Stimulated activated CD4-positive, alpha-beta T cell treated with anti-CD3 and anti-CD28 coated beads, Interleukin-4, amount 100 ng/mL, for 24 hours (primary cell): ENCODE measurements around the gene GPRASP3.
A peak's percentile ranks its signal among the peaks of the same experiment; 100 is the strongest.
"Not testable (repeated sequence)": the region's sequence is repeated elsewhere in the genome, so short reads cannot be mapped to it uniquely, and the experiment has no call there.

Experiments
- DNase-seq: peaks from one replicate; pipeline ENCODE4 v3.0.0-alpha.2; 2020

Gene GPRASP3

GRCh38 chrX:102720237-102721168 is at the start of gene GPRASP3:
Gene GPRASP3, plus strand, starts transcription at chrX:102720743. Its CDS starts 28,253 bp downstream, at chrX:102748996.
- peak; percentile 80 for DNase-seq

GRCh38 chrX:102672856-102673255 is 47.7 kb upstream of the GPRASP3 start:
- no peak for DNase-seq

- not testable (repeated sequence) for DNase-seq
Observed at GRCh38 chrX:102677479-102677878, 43.1 kb upstream of the GPRASP3 start.

GRCh38 chrX:102684772-102685520 is 35.6 kb upstream of the GPRASP3 start:
- DNase-seq, result no peak

GRCh38 chrX:102694749-102695148 is 25.8 kb upstream of the GPRASP3 start:
- DNase-seq, result no peak

- no peak for DNase-seq
Observed at GRCh38 chrX:102696306-102696705, 24.2 kb upstream of the GPRASP3 start.

- no peak for DNase-seq
Observed at GRCh38 chrX:102697494-102697893, 23.0 kb upstream of the GPRASP3 start.

GRCh38 chrX:102708900-102709299 is 11.6 kb upstream of the GPRASP3 start:
- no peak for DNase-seq

- DNase-seq, result no peak
Observed at GRCh38 chrX:102711872-102712215, 8.7 kb upstream of the GPRASP3 start.

- DNase-seq, result peak; percentile 3
Observed at GRCh38 chrX:102712216-102712966, 8.2 kb upstream of the GPRASP3 start, which contains the start of gene GPRASP2. Gene GPRASP2, plus strand, starts transcription at chrX:102712448. Its CDS starts 2,422 bp downstream, at chrX:102714870.

- DNase-seq, result peak; percentile 4
Observed at GRCh38 chrX:102712981-102713625, 7.4 kb upstream of the GPRASP3 start.

- no peak for DNase-seq
Observed at GRCh38 chrX:102714994-102715393, 5.5 kb upstream of the GPRASP3 start.

- DNase-seq, result no peak
Observed at GRCh38 chrX:102715967-102716366, 4.6 kb upstream of the GPRASP3 start.

- not testable (repeated sequence) for DNase-seq
Observed at GRCh38 chrX:102721169-102721506, 595 bp downstream of the GPRASP3 start.

GRCh38 chrX:102723456-102723855 is 2.9 kb downstream of the GPRASP3 start:
- no peak for DNase-seq

GRCh38 chrX:102727761-102728160 is 7.2 kb downstream of the GPRASP3 start:
- DNase-seq, result no peak

- no peak for DNase-seq
Observed at GRCh38 chrX:102728646-102729045, 8.1 kb downstream of the GPRASP3 start.

GRCh38 chrX:102739657-102740056 is 19.1 kb downstream of the GPRASP3 start:
- DNase-seq, result no peak

- DNase-seq, result no peak
Observed at GRCh38 chrX:102744307-102744706, 23.8 kb downstream of the GPRASP3 start.

GRCh38 chrX:102745513-102745856 is 24.9 kb downstream of the GPRASP3 start:
- DNase-seq, result no peak

- peak; percentile 5 for DNase-seq
Observed at GRCh38 chrX:102745857-102746584, 25.5 kb downstream of the GPRASP3 start.

- DNase-seq, result no peak
Observed at GRCh38 chrX:102765217-102765616, 44.7 kb downstream of the GPRASP3 start.
